ENCODE data around the gene FZD10.

The FZD10 gene

DNA sequence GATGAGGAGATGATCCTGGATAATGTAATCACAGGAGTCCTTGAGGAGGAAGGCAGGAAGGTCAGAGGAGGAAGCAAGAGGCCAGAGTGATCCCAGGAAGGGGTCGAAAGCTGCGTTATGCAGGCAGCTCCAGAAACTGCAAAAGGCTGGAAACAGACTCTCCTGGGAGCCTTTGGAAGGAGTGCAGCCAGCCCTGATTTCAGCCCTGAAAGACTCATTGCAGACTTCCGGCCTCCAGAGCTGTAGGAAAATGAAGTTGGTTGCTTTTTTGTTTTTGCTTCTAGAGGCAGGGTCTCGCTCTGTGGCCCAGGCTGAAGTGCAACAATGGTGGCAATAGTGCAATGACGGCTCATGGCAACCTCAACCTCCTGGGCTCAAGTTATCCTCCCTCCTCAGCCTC, 44.6 kb upstream of the FZD10 start:
- no peak for TF ChIP-seq FOXP2 (optimal IDR thresholded peaks at IDR 0.05; ENCODE audit: borderline replicate concordance, extremely low read depth, extremely low read length, insufficient read depth)
- TF ChIP-seq TAF1 (IDR thresholded peaks at IDR 0.05; ENCODE audit: borderline replicate concordance, insufficient read depth, low read length), result no peak
- TF ChIP-seq, protein P1, sequence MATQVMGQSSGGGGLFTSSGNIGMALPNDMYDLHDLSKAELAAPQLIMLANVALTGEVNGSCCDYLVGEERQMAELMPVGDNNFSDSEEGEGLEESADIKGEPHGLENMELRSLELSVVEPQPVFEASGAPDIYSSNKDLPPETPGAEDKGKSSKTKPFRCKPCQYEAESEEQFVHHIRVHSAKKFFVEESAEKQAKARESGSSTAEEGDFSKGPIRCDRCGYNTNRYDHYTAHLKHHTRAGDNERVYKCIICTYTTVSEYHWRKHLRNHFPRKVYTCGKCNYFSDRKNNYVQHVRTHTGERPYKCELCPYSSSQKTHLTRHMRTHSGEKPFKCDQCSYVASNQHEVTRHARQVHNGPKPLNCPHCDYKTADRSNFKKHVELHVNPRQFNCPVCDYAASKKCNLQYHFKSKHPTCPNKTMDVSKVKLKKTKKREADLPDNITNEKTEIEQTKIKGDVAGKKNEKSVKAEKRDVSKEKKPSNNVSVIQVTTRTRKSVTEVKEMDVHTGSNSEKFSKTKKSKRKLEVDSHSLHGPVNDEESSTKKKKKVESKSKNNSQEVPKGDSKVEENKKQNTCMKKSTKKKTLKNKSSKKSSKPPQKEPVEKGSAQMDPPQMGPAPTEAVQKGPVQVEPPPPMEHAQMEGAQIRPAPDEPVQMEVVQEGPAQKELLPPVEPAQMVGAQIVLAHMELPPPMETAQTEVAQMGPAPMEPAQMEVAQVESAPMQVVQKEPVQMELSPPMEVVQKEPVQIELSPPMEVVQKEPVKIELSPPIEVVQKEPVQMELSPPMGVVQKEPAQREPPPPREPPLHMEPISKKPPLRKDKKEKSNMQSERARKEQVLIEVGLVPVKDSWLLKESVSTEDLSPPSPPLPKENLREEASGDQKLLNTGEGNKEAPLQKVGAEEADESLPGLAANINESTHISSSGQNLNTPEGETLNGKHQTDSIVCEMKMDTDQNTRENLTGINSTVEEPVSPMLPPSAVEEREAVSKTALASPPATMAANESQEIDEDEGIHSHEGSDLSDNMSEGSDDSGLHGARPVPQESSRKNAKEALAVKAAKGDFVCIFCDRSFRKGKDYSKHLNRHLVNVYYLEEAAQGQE (IDR thresholded peaks at IDR 0.05; ENCODE audit: insufficient read depth in 1 of 2, low read depth in 2 of 2, low read length in 2 of 2), result no peak
- no peak for TF ChIP-seq POLR2AphosphoS5 (IDR thresholded peaks at IDR 0.05; ENCODE audit: low read depth, low read length)

DNA sequence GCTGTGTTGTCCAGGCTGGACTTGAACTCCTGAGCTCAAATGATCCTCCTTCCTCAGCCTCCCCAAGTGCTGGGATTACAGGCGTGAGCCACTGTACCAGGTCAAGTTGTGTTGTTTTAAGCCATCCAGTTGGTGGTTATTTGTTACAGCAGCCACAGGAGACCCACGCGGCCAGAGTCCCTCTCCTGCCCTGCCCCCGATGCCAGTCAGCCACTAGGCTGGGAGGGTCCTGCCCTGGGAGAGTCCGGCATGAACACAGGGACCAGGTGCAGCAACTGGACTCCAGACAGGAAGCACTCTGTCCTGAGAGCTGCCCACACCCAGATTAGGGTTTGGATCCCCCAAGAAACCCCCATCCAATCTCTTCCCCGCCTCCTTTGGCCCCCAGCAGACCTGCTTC, 44.1 kb upstream of the FZD10 start:
- no peak for TF ChIP-seq FOXP2 (optimal IDR thresholded peaks at IDR 0.05; ENCODE audit: borderline replicate concordance, extremely low read depth, extremely low read length, insufficient read depth)
- TF ChIP-seq TAF1 (IDR thresholded peaks at IDR 0.05; ENCODE audit: borderline replicate concordance, insufficient read depth, low read length), result no peak
- no peak for TF ChIP-seq SIN3A (IDR thresholded peaks at IDR 0.05; ENCODE audit: borderline replicate concordance, insufficient read depth, low read length)
- TF ChIP-seq, protein P1 (IDR thresholded peaks at IDR 0.05; ENCODE audit: insufficient read depth in 1 of 2, low read depth in 2 of 2, low read length in 2 of 2), result no peak
- TF ChIP-seq POLR2AphosphoS5 (IDR thresholded peaks at IDR 0.05; ENCODE audit: low read depth, low read length), result no peak

DNA sequence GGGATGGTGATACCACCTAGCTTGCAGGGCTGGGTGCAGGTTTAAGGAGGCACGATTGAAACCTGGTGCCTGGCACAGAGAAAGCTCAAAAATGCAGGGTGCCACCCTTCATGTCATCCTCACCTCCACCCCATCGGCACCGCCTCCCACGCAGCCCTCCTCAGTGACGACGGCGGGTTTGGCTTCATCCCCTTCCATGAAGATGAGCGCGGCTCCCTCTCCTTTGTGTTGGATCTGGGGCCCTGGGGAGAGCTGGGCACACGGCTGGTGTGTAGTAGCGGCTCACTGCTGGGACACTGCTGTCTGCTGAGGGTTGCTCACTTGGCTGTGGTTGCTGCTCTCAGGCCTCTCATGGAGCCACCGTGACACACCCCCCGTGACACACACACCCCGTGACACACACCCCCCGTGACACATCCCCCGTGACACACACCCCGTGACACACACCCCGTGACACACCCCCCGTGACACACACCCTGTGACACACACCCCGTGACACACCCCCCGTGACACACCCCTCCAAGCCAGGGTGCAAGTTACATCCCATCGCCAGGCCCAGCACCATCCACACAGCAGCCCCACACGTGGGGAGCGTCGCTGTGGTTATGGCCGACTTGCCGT, 42.9 kb upstream of the FZD10 start:
- TF ChIP-seq FOXP2 (optimal IDR thresholded peaks at IDR 0.05; ENCODE audit: borderline replicate concordance, extremely low read depth, extremely low read length, insufficient read depth) (no peak), TAF1 (IDR thresholded peaks at IDR 0.05; ENCODE audit: borderline replicate concordance, insufficient read depth, low read length) (no peak), SIN3A (IDR thresholded peaks at IDR 0.05; ENCODE audit: borderline replicate concordance, insufficient read depth, low read length) (no peak), POLR2AphosphoS5 (IDR thresholded peaks at IDR 0.05; ENCODE audit: low read depth, low read length) (no peak)
- TF ChIP-seq, protein P1 (IDR thresholded peaks at IDR 0.05; ENCODE audit: insufficient read depth in 1 of 2, low read depth in 2 of 2, low read length in 2 of 2), result no peak

DNA sequence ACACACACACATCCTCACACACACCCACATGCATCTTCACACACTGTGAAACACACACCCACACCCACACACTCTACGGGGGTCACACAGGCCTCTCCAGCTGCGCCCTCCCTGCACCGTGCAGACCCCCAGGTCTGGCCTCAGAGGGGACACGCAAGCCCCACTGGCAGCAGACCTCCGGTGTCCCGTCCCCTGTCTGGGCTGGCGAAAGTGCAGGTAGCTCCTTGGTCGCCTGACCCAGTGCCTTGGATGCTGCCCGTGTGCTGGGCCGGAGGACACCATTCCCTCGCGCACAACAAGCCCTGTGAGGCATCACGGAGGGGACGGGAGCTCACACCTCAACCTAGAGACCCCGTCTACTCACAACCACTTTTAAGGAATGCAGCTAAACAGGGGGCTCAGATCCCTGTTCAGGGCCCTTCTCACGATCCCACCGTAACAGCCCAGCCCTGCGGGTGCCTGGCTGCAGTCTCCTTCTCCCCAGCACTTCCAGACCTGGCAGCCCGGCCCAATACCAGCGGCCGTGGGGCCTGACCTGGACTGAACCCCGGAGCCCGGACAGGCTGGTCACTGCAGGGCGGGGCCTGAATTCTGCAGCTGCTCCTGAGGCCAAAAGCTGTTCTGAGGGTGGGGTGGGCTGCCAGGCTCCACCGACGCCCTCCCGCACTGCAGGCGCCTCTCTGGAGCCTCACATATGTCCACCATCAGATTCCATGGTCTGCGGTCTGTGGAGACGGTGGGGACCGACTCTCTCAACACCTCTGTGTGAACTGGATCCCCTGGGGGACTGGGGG, 42.1 kb upstream of the FZD10 start:
- TF ChIP-seq POLR2AphosphoS5 (IDR thresholded peaks at IDR 0.05; ENCODE audit: low read depth, low read length), result no peak
- no peak for TF ChIP-seq TAF1 (IDR thresholded peaks at IDR 0.05; ENCODE audit: borderline replicate concordance, insufficient read depth, low read length)
- TF ChIP-seq SIN3A (IDR thresholded peaks at IDR 0.05; ENCODE audit: borderline replicate concordance, insufficient read depth, low read length), result no peak
- no peak for TF ChIP-seq FOXP2 (optimal IDR thresholded peaks at IDR 0.05; ENCODE audit: borderline replicate concordance, extremely low read depth, extremely low read length, insufficient read depth)
- TF ChIP-seq, protein P1 (IDR thresholded peaks at IDR 0.05; ENCODE audit: insufficient read depth in 1 of 2, low read depth in 2 of 2, low read length in 2 of 2), result no peak
